HepG2 (cell line): Measurements from ENCODE around the gene FAM53B. TPM values are rescaled to one million over a fixed set of nuclear protein-coding genes. Genes with fewer than 3 reads are reported as not detected.

ENCODE experiments used
- CBX2 ChIP-seq, 2 experiments: fragments of 200-600 bp in 1 of 2; sonication (generic); formaldehyde crosslinking in 1 of 2; IDR thresholded peaks; 2 replicates each; pipeline versions ENCODE4 v1.7.0 to v1.8.1; 2018 to 2022; ENCODE audit warnings: low read depth in 2 of 2, low read length in 1 of 2, mild to moderate bottlenecking in 1 of 2, missing genetic modification reagents in 1 of 2
- CCAR2 ChIP-seq: fragments of 200-400 bp; formaldehyde crosslinking; optimal IDR thresholded peaks from 2 replicates; pipeline ENCODE3; 2018; ENCODE audit warnings: low read depth, mild to moderate bottlenecking, low read length, moderate library complexity
- DNMT3B ChIP-seq: conservative IDR thresholded peaks from 2 replicates; pipeline ENCODE4 v1.6.1; 2016; ENCODE audit warnings: missing biosample characterization, control low read depth
- ELF4 ChIP-seq: sonication (generic); formaldehyde crosslinking; IDR thresholded peaks from 2 replicates; pipeline ENCODE4 v1.5.0; 2020; ENCODE audit warnings: missing genetic modification reagents, mild to moderate bottlenecking, moderate library complexity, borderline replicate concordance
- GATAD2A ChIP-seq: IDR thresholded peaks from 2 replicates; pipeline ENCODE4 v1.6.1; 2016
- GPN1 ChIP-seq: sonication (generic); formaldehyde crosslinking; IDR thresholded peaks from 2 replicates; pipeline ENCODE4 v1.5.1; 2020; ENCODE audit warnings: missing genetic modification reagents, borderline replicate concordance
- HCFC1 ChIP-seq: fragments of 150-350 bp; IDR thresholded peaks from 2 replicates; pipeline ENCODE4 v1.6.1; 2014; ENCODE audit warnings: low read depth, low read length
- HNRNPL ChIP-seq: fragments of 200-400 bp; formaldehyde crosslinking; IDR thresholded peaks from 2 replicates; pipeline ENCODE4 v1.6.1; 2017; ENCODE audit warnings: mild to moderate bottlenecking, low read depth, low read length
- MAF1 ChIP-seq: sonication (generic); formaldehyde crosslinking; IDR thresholded peaks from 2 replicates; pipeline ENCODE4 v1.5.0; 2020; ENCODE audit warnings: missing genetic modification reagents, borderline replicate concordance
- MBNL3 ChIP-seq: fragments of 250-450 bp; sonication (Bioruptor Pico); conservative IDR thresholded peaks from 2 replicates; pipeline ENCODE4 v1.8.0; 2022; ENCODE audit warnings: mild to moderate bottlenecking, inconsistent platforms
- MED13 ChIP-seq: sonication (generic); formaldehyde crosslinking; IDR thresholded peaks from 2 replicates; pipeline ENCODE4 v1.5.0; 2020; ENCODE audit warnings: missing genetic modification reagents
- MIER3 ChIP-seq: IDR thresholded peaks from 2 replicates; pipeline ENCODE4 v1.6.1; 2016; ENCODE audit warnings: missing compliant biosample characterization, borderline replicate concordance
- PLRG1 ChIP-seq: fragments of 450-650 bp; conservative IDR thresholded peaks from 2 replicates; pipeline ENCODE4 v1.6.1; 2016
- RFXAP ChIP-seq: sonication (generic); formaldehyde crosslinking; IDR thresholded peaks from 2 replicates; pipeline ENCODE4 v1.4.0; 2020; ENCODE audit warnings: missing genetic modification reagents, borderline replicate concordance
- SIN3B ChIP-seq: fragments of 150-350 bp; IDR thresholded peaks from 2 replicates; pipeline ENCODE4 v1.6.1; 2014; ENCODE audit warnings: low read length
- SYNCRIP ChIP-seq: fragments of 200-400 bp; formaldehyde crosslinking; IDR thresholded peaks from 2 replicates; pipeline ENCODE4 v1.6.1; 2018; ENCODE audit warnings: mild to moderate bottlenecking, low read depth, low read length; ENCODE audit not compliant: insufficient read depth
- TCF7L2 ChIP-seq: IDR thresholded peaks from 2 replicates; pipeline ENCODE4 v1.6.1; 2011; ENCODE audit warnings: mild to moderate bottlenecking, low read depth, low read length, moderate library complexity
- ZNF510 ChIP-seq: sonication (generic); formaldehyde crosslinking; IDR thresholded peaks from 2 replicates; pipeline ENCODE4 v1.4.0; 2020; ENCODE audit warnings: low read depth, mild to moderate bottlenecking, missing genetic modification reagents
- ZNF720 ChIP-seq: sonication (generic); formaldehyde crosslinking; IDR thresholded peaks from 2 replicates; pipeline ENCODE4 v1.4.0; 2020; ENCODE audit warnings: missing genetic modification reagents
- ZNF773 ChIP-seq: sonication (generic); formaldehyde crosslinking; IDR thresholded peaks from 2 replicates; pipeline ENCODE4 v1.4.0; 2020; ENCODE audit warnings: missing genetic modification reagents, borderline replicate concordance
- ZNF777 ChIP-seq: sonication (generic); formaldehyde crosslinking; IDR thresholded peaks from 2 replicates; pipeline ENCODE4 v1.4.0; 2020; ENCODE audit warnings: missing genetic modification reagents
- ZNF891 ChIP-seq: sonication (generic); formaldehyde crosslinking; IDR thresholded peaks from 2 replicates; pipeline ENCODE4 v1.5.0; 2020; ENCODE audit warnings: mild to moderate bottlenecking, missing genetic modification reagents
- polyA plus RNA-seq, 8 experiments: library from polyadenylated mRNA; depleted of rRNA in 3 of 8; stranded (reverse) in 7 of 8; unstranded in 1 of 8; fragments of >200 nt; fragmentation: Illumina TruSeq in 4 of 8; extraction: Trizol in 4 of 8; gene quantifications; 2 replicates each; pipeline versions ENCODE4 v1.2.1 to v1.2.3, GENCODE V29; 2011 to 2016; ENCODE audit warnings: low read depth in 4 of 8, missing spikeins in 1 of 8, mixed read lengths in 1 of 8; ENCODE audit not compliant: insufficient read depth in 1 of 8
- total RNA-seq, 5 experiments: library from RNA; depleted of rRNA; stranded (reverse); fragments of >200 nt; fragmentation: Illumina TruSeq; extraction: Trizol; gene quantifications; 2 replicates each; pipeline ENCODE4 v1.2.3, GENCODE V29; 2016; ENCODE audit warnings: low read depth in 1 of 5
- TF ChIP-seq, protein P1 (sequence below): sonication (generic); formaldehyde crosslinking; IDR thresholded peaks from 2 replicates; pipeline ENCODE4 v1.5.0; 2020; ENCODE audit warnings: missing genetic modification reagents, mild to moderate bottlenecking, borderline replicate concordance
- TF ChIP-seq, protein P2 (sequence below), 2 experiments: IDR thresholded peaks; 2 replicates each; pipeline ENCODE4 v1.6.1; 2011 to 2012; ENCODE audit warnings: low read length in 2 of 2, borderline replicate concordance in 1 of 2, low read depth in 1 of 2, mild to moderate bottlenecking in 1 of 2, moderate library complexity in 1 of 2

FAM53B gene
- total and polyA plus RNA-seq, 2 of the 13 experiments (the other 11 are each of a cell fraction or from before 2014, with no cell fraction given) = 6.4 to 19.3 TPM

DNA sequence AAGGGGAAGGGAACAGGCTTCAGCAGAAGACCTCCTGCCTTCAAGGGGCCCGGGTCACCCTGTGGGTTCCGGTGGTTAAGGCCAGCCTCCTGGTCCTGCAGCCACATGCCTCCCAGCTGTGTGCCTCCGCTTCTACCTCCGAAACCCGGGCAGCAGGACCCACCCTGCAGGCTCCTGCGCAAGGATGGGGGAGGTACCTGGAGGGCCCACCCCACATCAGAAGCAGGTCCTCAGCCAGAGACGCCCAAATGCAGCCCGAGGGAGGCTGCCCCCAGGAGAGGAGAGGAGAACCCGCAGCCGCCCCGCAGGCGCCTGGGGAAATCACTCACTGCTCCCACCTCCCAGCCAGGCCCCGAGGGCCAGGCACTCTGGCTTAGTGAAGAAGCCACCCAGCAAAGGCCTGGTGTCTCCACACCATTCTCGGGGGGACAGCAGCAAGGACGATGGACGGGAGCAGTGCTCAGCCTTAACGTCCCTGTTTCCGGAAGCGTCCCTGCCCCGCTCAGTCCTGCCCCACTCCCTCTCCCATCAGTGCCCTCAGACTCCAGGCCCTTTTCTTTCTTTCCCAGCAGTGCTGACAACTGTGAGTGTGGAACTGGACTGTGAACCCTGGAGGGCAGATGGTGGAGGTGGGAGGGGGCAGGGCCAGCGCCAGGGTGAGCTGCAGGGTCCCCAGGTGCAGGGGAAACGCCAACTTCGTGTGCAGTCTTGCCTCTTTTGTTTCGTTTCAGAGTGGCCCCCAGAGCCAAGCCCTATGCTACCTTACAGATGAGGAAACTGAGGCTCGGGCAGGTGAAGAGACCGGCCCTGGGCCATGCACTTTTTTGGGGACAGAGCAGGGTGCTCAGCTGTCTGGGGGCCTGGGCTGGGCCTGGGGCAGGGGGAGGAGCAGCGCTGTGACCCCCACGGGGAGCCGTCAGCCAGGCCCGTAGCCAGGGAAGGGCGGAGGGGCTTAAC lies 138.0 kb downstream of the FAM53B start (continued):
- peak; percentile 34; the same call in 1 of the 2 replicates for TF ChIP-seq MIER3 (CRISPR knock-in tag)
- TF ChIP-seq MBNL3 (CRISPR knock-in tag) = no peak
- no peak for TF ChIP-seq CCAR2
- TF ChIP-seq HNRNPL = peak; percentile 53; the same call in 1 of the 2 replicates
- TF ChIP-seq GPN1 (CRISPR knock-in tag) = no peak
- TF ChIP-seq SYNCRIP = no peak
- TF ChIP-seq ZNF720 (CRISPR knock-in tag) = no peak
- peak; percentile 51; the same call in 1 of the 2 replicates for TF ChIP-seq RFXAP
- TF ChIP-seq DNMT3B = no peak
- TF ChIP-seq, protein P1, sequence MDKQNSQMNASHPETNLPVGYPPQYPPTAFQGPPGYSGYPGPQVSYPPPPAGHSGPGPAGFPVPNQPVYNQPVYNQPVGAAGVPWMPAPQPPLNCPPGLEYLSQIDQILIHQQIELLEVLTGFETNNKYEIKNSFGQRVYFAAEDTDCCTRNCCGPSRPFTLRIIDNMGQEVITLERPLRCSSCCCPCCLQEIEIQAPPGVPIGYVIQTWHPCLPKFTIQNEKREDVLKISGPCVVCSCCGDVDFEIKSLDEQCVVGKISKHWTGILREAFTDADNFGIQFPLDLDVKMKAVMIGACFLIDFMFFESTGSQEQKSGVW = no peak
- TF ChIP-seq CBX2 (IDR thresholded peaks at IDR 0.05; ENCODE audit: low read depth, low read length) = no peak
- no peak for TF ChIP-seq CBX2 (CRISPR knock-in tag; IDR thresholded peaks at IDR 0.05; ENCODE audit: low read depth)
- TF ChIP-seq HCFC1 = no peak
- TF ChIP-seq ZNF773 (CRISPR knock-in tag) = no peak
- TF ChIP-seq MED13 = no peak
- no peak for TF ChIP-seq PLRG1
- TF ChIP-seq ELF4 (CRISPR knock-in tag) = no peak
- TF ChIP-seq MAF1 (CRISPR knock-in tag) = no peak
- no peak for TF ChIP-seq ZNF891 (CRISPR knock-in tag)
- TF ChIP-seq TCF7L2 = no peak
- no peak for TF ChIP-seq ZNF510 (CRISPR knock-in tag)
- TF ChIP-seq SIN3B = no peak
- TF ChIP-seq, protein P2, sequence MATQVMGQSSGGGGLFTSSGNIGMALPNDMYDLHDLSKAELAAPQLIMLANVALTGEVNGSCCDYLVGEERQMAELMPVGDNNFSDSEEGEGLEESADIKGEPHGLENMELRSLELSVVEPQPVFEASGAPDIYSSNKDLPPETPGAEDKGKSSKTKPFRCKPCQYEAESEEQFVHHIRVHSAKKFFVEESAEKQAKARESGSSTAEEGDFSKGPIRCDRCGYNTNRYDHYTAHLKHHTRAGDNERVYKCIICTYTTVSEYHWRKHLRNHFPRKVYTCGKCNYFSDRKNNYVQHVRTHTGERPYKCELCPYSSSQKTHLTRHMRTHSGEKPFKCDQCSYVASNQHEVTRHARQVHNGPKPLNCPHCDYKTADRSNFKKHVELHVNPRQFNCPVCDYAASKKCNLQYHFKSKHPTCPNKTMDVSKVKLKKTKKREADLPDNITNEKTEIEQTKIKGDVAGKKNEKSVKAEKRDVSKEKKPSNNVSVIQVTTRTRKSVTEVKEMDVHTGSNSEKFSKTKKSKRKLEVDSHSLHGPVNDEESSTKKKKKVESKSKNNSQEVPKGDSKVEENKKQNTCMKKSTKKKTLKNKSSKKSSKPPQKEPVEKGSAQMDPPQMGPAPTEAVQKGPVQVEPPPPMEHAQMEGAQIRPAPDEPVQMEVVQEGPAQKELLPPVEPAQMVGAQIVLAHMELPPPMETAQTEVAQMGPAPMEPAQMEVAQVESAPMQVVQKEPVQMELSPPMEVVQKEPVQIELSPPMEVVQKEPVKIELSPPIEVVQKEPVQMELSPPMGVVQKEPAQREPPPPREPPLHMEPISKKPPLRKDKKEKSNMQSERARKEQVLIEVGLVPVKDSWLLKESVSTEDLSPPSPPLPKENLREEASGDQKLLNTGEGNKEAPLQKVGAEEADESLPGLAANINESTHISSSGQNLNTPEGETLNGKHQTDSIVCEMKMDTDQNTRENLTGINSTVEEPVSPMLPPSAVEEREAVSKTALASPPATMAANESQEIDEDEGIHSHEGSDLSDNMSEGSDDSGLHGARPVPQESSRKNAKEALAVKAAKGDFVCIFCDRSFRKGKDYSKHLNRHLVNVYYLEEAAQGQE (IDR thresholded peaks at IDR 0.05; ENCODE audit: borderline replicate concordance in 1 of 2, low read depth in 1 of 2, low read length in 2 of 2) = no peak
- peak; percentile 77; the same call in 1 of the 2 replicates for TF ChIP-seq GATAD2A (CRISPR knock-in tag)
- peak; percentile 55; the same call in 1 of the 2 replicates for TF ChIP-seq ZNF777 (CRISPR knock-in tag)
